ENCODE data around the gene TGFB1.
"Not testable (repeated sequence)": the region's sequence is repeated elsewhere in the genome, so short reads cannot be mapped to it uniquely, and the experiment has no call there.

TGFB1 gene

DNA sequence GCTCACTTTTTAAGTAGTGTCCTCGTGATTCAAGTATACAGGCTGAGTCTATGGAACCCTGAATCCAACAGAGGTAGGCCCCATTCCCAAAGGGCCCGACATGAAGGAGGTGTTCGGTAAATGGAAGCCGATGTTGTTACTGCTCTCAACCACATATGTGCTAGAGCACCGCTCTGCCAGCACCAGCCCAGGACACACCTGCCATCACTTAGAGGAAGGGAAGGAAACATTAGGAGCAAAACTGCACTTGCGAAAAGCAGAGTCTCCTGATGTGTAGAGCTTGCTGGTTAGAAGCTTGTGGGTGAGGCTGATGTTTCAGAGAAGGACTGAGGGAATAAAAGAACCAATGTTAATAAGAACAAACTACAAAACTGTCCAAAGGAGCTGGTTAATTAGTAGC is 53.2 kb downstream of the TGFB1 start:
- no peak for DNase-seq (ENCODE audit: low read depth)

DNA sequence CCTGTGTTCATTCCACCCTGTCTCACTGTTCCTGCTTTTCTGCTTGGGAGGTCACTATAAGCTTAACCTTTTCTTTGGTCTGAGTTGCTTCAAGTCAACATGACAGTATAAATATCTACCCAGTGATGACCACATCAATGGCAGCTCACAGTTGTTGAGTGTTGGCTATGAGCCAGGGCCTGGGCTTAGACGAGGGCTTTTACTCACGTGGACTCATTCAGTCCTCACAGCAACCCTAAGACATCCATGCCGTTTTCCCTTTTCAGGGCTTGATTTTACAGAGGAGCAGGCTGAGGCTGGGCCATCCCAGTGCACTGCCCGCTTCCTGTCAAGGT is 54.0 kb downstream of the TGFB1 start:
- no peak for DNase-seq (ENCODE audit: low read depth)

DNA sequence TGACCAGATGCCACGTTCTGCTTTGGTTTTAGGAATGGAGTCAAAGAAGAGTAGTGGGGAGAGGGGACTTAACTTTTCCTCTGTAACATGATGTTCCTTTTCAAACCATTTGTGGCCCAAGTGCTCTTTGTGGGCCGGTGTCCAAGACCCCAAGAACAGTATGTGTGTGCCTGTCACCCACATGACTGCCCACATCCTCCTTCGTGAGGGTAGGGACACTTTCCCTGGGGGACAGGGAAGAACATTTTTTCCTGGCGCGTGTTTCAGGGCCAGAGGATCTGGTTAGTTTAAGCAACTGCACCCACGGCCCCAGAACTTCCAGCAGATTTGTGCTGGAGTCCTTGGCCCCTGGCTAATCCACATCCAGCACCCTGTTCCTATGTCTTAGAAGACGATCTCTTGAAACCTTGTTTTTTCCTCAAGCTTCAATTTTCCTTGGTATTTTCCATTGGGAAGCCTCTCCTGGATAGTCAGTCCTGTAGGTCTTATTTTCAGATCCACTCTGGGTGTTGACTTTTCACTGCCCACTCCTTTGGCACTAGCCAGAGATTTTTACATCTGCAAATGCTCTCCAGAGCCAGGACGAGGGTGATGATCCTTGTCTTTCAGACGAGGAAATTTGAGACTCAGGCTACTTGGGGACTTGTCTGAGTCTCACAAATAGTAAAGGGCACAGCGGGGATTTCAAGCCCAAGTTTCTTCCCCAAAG is 54.5 kb downstream of the TGFB1 start:
- DNase-seq (ENCODE audit: low read depth) = no peak

DNA sequence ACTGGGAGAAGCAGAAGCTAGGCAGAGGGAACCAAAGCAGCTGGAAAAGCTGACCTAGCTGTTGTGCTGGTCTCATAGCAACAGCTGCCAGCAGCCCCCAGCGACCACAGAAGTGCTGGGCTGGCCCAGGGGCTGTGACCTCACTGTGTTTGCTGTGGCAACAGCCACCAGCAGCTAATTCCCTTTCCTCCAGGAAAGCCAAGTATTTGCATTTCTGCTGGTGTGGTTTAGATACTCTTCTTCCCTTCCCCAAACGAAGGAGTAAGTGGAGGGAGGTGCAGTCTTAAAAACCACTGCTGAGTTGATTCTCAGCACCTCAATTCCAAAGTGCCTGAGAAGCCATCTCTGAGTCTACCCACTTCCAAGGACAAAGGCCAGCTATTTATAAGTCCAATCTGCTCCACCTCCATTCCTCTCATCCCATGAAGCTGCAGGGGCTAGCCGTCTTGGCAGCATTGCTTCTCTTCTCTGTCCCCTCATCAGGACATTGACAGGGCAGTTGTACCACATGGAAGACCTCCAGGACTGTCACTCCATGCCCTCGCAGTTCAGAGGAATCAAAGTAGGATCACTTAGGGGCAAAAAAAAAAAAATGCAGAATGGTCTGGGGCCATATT is 55.3 kb downstream of the TGFB1 start:
- no peak for DNase-seq (ENCODE audit: low read depth)

GRCh38 chr19:41297628-41298347 is 55.9 kb downstream of the TGFB1 start:
- DNase-seq (ENCODE audit: low read depth) = no peak

- DNase-seq (ENCODE audit: low read depth) = no peak
Observed at GRCh38 chr19:41296433-41296871, 57.3 kb downstream of the TGFB1 start.

- DNase-seq (ENCODE audit: low read depth) = no peak
Observed at GRCh38 chr19:41295499-41295898, 58.2 kb downstream of the TGFB1 start.

GRCh38 chr19:41294393-41294792 is 59.3 kb downstream of the TGFB1 start:
- no peak for DNase-seq (ENCODE audit: low read depth)

- DNase-seq (ENCODE audit: low read depth) = not testable (repeated sequence)
Observed at GRCh38 chr19:41289814-41290213, 63.9 kb downstream of the TGFB1 start.

DNA sequence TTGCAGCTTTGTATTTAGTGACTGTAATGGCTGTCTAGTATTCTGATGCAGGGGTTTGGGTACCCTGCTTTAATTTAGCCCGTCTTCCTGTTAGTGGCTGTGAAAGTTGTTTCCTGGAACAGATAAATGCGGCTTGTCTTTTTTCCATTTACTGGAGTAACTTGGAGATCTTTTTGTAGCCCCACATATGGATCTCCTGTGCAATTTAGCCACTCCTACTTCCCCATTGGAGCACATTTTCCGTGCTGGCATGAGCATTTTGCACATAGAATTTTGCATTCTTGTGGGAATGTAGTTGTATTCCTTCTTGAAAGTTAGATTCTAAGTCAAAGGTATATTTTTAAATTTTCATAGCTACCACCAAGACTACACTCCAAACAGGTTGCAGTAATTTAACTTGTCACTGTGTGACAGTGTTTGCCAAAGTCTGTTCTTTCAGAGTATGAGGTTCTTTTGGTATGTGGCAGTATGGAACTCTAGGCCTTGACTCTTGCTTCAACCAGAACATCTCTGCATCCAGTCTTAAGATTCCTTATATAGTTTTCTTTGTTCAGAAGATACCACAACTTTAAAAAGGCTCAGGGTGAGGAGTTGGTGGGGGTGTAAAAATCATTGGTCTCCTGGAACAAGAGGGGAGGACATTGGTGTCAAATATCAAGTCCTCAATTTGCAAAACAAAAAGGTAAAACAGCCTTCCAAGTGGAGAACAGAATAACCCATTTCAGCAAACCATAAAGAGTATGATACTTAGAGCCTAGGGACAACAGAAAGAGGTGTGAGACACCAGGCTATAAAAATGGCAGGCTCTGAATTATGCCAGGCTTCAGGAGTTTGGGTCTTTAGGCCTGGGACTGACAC is 64.8 kb downstream of the TGFB1 start:
- no peak for DNase-seq (ENCODE audit: low read depth)
